Left lung (tissue), 10 donors: ENCODE measurements around the gene PDE3A. TPM values are rescaled to one million over a fixed set of nuclear protein-coding genes. Genes with fewer than 3 reads are reported as not detected.
A peak's percentile ranks its signal among the peaks of the same experiment; 100 is the strongest.

ENCODE experiments used
- ATAC-seq: fragments of 200-7000 bp; cut with Tn5 transposase; one replicate; pipeline ENCODE4 v1.9.1; 2020; ENCODE audit warnings: moderate library complexity
- DNase-seq, 4 donors: peaks; one replicate each; pipeline ENCODE4 v3.0.0-alpha.2; 2013 to 2020
- H3K27ac ChIP-seq, 2 donors: fragments of 200-600 bp; sonication (generic) in 1 of 2; one replicate each; pipeline versions ENCODE4 v1.5.0 to v1.8.0; 2020 to 2021
- H3K27me3 ChIP-seq, 2 donors: fragments of 200-600 bp; sonication (generic) in 1 of 2; one replicate each; pipeline versions ENCODE4 v1.5.0 to v1.8.0; 2020 to 2021
- H3K36me3 ChIP-seq, 2 donors: fragments of 200-600 bp; sonication (generic) in 1 of 2; one replicate each; pipeline versions ENCODE4 v1.5.0 to v1.8.0; 2020 to 2021
- H3K4me1 ChIP-seq, 2 donors: fragments of 200-600 bp; one replicate each; pipeline ENCODE4 v1.8.0; 2021
- H3K4me3 ChIP-seq, 2 donors: fragments of 200-600 bp; sonication (generic) in 1 of 2; one replicate each; pipeline versions ENCODE4 v1.5.0 to v1.8.0; 2020 to 2021; ENCODE audit warnings: mild to moderate bottlenecking in 1 of 2
- H3K9me3 ChIP-seq, 2 donors: fragments of 200-600 bp; sonication (generic) in 1 of 2; one replicate each; pipeline versions ENCODE4 v1.5.0 to v1.8.0; 2020 to 2021
- CTCF ChIP-seq, 2 donors: fragments of 200-600 bp; sonication (generic) in 1 of 2; IDR thresholded peaks; one replicate each; pipeline versions ENCODE4 v1.5.0 to v1.8.0; 2021; ENCODE audit warnings: antibody characterized with exemption in 2 of 2
- intact Hi-C, 2 donors: fragments of 100-400 bp; cut with DNase I; formaldehyde crosslinking; loops; one replicate each; pipeline versions ENCODE4 v1.11.2 to v1.14.2; 2022
- polyA plus RNA-seq, 6 donors: library from polyadenylated mRNA; unstranded; fragments of 120-200 nt; gene quantifications; one replicate each; pipeline ENCODE4 v1.2.1, GENCODE V29; 2013; ENCODE audit not compliant: insufficient read length in 6 of 6
- total RNA-seq, 2 donors: library from RNA; stranded (reverse); fragmentation: NEBNext Ultra II Directional; extraction: Animal tissue kit (Norgen Biotek cat#: 25700); gene quantifications; one replicate each; pipeline ENCODE4 v1.2.1, GENCODE V29; 2021
- donor health status: DM: no; HTN: yes; CAD: no.
- donor health status: DM: no; HTN: no; CAD: no.

Gene PDE3A
- total and polyA plus RNA-seq, 8 donors = 5.1 to 9.3 (median 7.8) TPM

DNA sequence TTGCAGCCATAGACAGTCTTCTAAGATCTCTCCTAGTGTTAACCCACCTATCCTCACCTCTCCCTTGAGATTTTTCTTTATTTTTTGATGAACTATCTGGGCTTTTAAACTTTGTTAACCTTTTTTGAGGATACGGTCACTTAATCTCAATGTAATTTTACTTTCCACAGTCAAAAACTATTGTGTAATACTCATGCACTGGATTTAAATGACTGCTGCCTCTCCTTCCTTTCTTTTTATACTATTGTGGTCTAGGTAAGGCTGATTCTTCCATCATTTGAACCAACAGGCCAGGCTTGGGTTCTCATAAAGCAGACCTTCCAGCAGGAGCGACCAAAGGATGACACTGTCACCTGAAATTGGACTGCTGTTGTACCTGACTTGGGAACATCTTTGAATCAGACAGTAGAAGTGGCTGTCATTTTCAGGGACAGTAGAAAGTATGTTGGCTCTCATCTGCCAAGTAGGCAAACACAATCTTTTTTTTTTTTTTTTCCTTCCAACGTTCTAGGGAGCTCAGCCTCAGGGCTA lies 689 bp upstream of the PDE3A start:
- DNase-seq = no peak

GRCh38 chr12:20368651-20369304 lies 441 bp downstream of the PDE3A start:
- ATAC-seq (peak; percentile 61), DNase-seq (peak in 3 of 4 donors; percentile 60 to 70 (median 66))
- H3K9me3 ChIP-seq = no peaks in the 10 kb centered on the region
- H3K36me3 ChIP-seq = no peaks in the 10 kb centered on the region
- no peak for TF ChIP-seq CTCF (IDR thresholded peaks at IDR 0.05)
- peaks cover 26 to 65% of the 10 kb centered on the region in 2 donors for H3K27me3 ChIP-seq
- peaks cover 0 to 22% of the 10 kb centered on the region in 2 donors for H3K4me1 ChIP-seq
- H3K4me3 ChIP-seq = peak overlapping the region; percentile 43 to 48
- peak overlapping the region; percentile 65 to 87 for H3K27ac ChIP-seq
- intact Hi-C loops = no loop called here

More for the DNA sequence above, 689 bp upstream of the PDE3A start:
- no peak for ATAC-seq
- H3K36me3 ChIP-seq = no peaks in the 10 kb centered on the region
- H3K4me3 ChIP-seq = peak overlapping the region; percentile 43 to 48
- H3K27me3 ChIP-seq = peaks cover 22 to 54% of the 10 kb centered on the region in 2 donors
- no peaks in the 10 kb centered on the region for H3K9me3 ChIP-seq
- no peak for TF ChIP-seq CTCF (IDR thresholded peaks at IDR 0.05)
- peak overlapping the region; percentile 65 to 87 for H3K27ac ChIP-seq
- intact Hi-C loops = no loop called here
- H3K4me1 ChIP-seq = peaks cover 0 to 22% of the 10 kb centered on the region in 2 donors

- peak; percentile 65 to 85 (median 69) for DNase-seq
- intact Hi-C loops = no loop called here
- Histone ChIP-seq H3K36me3 (no peaks in the 10 kb centered on the region), H3K27ac (peak overlapping the region; percentile 65 to 87), H3K4me1 (peaks cover 0 to 22% of the 10 kb centered on the region in 2 donors), H3K9me3 (no peaks in the 10 kb centered on the region), H3K4me3 (peak overlapping the region; percentile 43 to 48), H3K27me3 (peaks cover 26 to 67% of the 10 kb centered on the region in 2 donors)
- ATAC-seq = peak; percentile 80
- TF ChIP-seq CTCF (IDR thresholded peaks at IDR 0.05) = peak in 1 of 2 donors; percentile 24
These were observed 1.1 kb downstream of the PDE3A start for GRCh38 chr12:20369305-20370013.

- Histone ChIP-seq H3K9me3 (no peaks in the 10 kb centered on the region), H3K27me3 (peaks cover 26 to 67% of the 10 kb centered on the region in 2 donors), H3K36me3 (no peaks in the 10 kb centered on the region), H3K4me1 (peaks cover 0 to 22% of the 10 kb centered on the region in 2 donors), H3K4me3 (peak overlapping the region; percentile 43 to 48), H3K27ac (peak overlapping the region; percentile 65 to 87)
- TF ChIP-seq CTCF (IDR thresholded peaks at IDR 0.05) = no peak
- ATAC-seq = peak; percentile 5
- intact Hi-C loops = no loop called here
- peak in 3 of 4 donors; percentile 24 to 57 (median 35) for DNase-seq
These were observed 1.7 kb downstream of the PDE3A start for GRCh38 chr12:20370014-20370386.
